Forelimb muscle (tissue), 1 donor: Measurements from ENCODE around the gene KCTD18. TPM values are rescaled to one million over a fixed set of nuclear protein-coding genes. Genes with fewer than 3 reads are reported as not detected.

ENCODE experiments used
- DNase-seq: peaks from one replicate; pipeline ENCODE4 v3.0.0-alpha.2; 2013; ENCODE audit warnings: low read depth
- polyA plus RNA-seq: library from polyadenylated mRNA; unstranded; fragments of 120-200 nt; gene quantifications from one replicate; pipeline ENCODE4 v1.2.1, GENCODE V29; 2013; ENCODE audit not compliant: insufficient read length

The KCTD18 gene
- polyA plus RNA-seq, 1 donor = 10.3 TPM

GRCh38 chr2:200455958-200456421 lies 53.9 kb downstream of the KCTD18 start:
- DNase-seq = no peak

GRCh38 chr2:200454927-200455801 lies 54.7 kb downstream of the KCTD18 start:
- no peak for DNase-seq

GRCh38 chr2:200453853-200454534 lies 55.9 kb downstream of the KCTD18 start:
- DNase-seq = no peak

GRCh38 chr2:200453142-200453852 lies 56.6 kb downstream of the KCTD18 start:
- no peak for DNase-seq

GRCh38 chr2:200452377-200452776 lies 57.5 kb downstream of the KCTD18 start:
- no peak for DNase-seq

GRCh38 chr2:200451511-200451910 lies 58.4 kb downstream of the KCTD18 start:
- DNase-seq = no peak

- no peak for DNase-seq
These were observed 59.6 kb downstream of the KCTD18 start for GRCh38 chr2:200450288-200450687.

GRCh38 chr2:200449149-200449548 lies 60.7 kb downstream of the KCTD18 start:
- no peak for DNase-seq

- DNase-seq = no peak
These were observed 61.4 kb downstream of the KCTD18 start for GRCh38 chr2:200448455-200448854.

- DNase-seq = no peak
These were observed 62.6 kb downstream of the KCTD18 start for GRCh38 chr2:200447139-200447855.

GRCh38 chr2:200446612-200447011 lies 63.3 kb downstream of the KCTD18 start:
- no peak for DNase-seq

GRCh38 chr2:200445284-200445683 lies 64.6 kb downstream of the KCTD18 start:
- DNase-seq = no peak

- DNase-seq = no peak
These were observed 65.3 kb downstream of the KCTD18 start for GRCh38 chr2:200444530-200444929.

- no peak for DNase-seq
These were observed 66.0 kb downstream of the KCTD18 start for GRCh38 chr2:200443916-200444315.

- no peak for DNase-seq
These were observed 66.5 kb downstream of the KCTD18 start for GRCh38 chr2:200443376-200443775.

- no peak for DNase-seq
These were observed 67.4 kb downstream of the KCTD18 start for GRCh38 chr2:200442471-200442870.

- DNase-seq = no peak
These were observed 69.9 kb downstream of the KCTD18 start for GRCh38 chr2:200439981-200440380.
